Epithelial cell of esophagus (primary cell): Measurements from ENCODE around the gene SCYL3.

Experiments used
- DNase-seq: peaks from one replicate; pipeline ENCODE4 v3.0.0; 2010; ENCODE audit warnings: low read depth
- H3K4me3 ChIP-seq: 2 replicates; pipeline ENCODE4 v1.5.1; 2011; ENCODE audit warnings: mild to moderate bottlenecking, low read length, control low read depth
- CTCF ChIP-seq: IDR thresholded peaks from 2 replicates; pipeline ENCODE4 v1.5.1; 2011; ENCODE audit warnings: low read depth, mild to moderate bottlenecking, low read length, control low read depth, inconsistent platforms; ENCODE audit not compliant: insufficient read depth; ENCODE audit errors: missing control alignments

Gene SCYL3

GRCh38 chr1:169893645-169894423 lies at the start of gene SCYL3:
Gene SCYL3, minus strand, starts transcription at chr1:169893896. Its CDS starts 5,056 bp downstream, at chr1:169888840.
- no peak for TF ChIP-seq CTCF
- peak within 1 kb of the TSS; percentile 74 for H3K4me3 ChIP-seq
- peak; percentile 98 for DNase-seq

GRCh38 chr1:169941982-169942830 lies 48.5 kb upstream of the SCYL3 start:
- no peak overlapping the region for H3K4me3 ChIP-seq
- no peak for DNase-seq
- TF ChIP-seq CTCF = no peak

GRCh38 chr1:169933984-169934725 lies 40.5 kb upstream of the SCYL3 start:
- peak; percentile 52 for DNase-seq
- TF ChIP-seq CTCF = no peak

GRCh38 chr1:169931795-169932231 lies 38.1 kb upstream of the SCYL3 start:
- DNase-seq = no peak
- H3K4me3 ChIP-seq = no peak overlapping the region
- no peak for TF ChIP-seq CTCF

More at GRCh38 chr1:169933984-169934725, 40.5 kb upstream of the SCYL3 start:
- no peak overlapping the region for H3K4me3 ChIP-seq

- TF ChIP-seq CTCF = no peak
- no peak for DNase-seq
Measured at GRCh38 chr1:169929210-169929526, 35.5 kb upstream of the SCYL3 start.

GRCh38 chr1:169928438-169929209 lies 34.9 kb upstream of the SCYL3 start:
- no peak overlapping the region for H3K4me3 ChIP-seq
- DNase-seq = peak; percentile 59
- TF ChIP-seq CTCF = peak; percentile 60

More at GRCh38 chr1:169929210-169929526, 35.5 kb upstream of the SCYL3 start:
- H3K4me3 ChIP-seq = no peak overlapping the region
